ENCODE results near the gene GSTT4.
A peak's percentile ranks its signal among the peaks of the same experiment; 100 is the strongest.
"Not testable (repeated sequence)": the region's sequence is repeated elsewhere in the genome, so short reads cannot be mapped to it uniquely, and the experiment has no call there.

Gene GSTT4

GRCh38 chr22:24024354-24024753 is 19.1 kb upstream of the GSTT4 start:
- no peak for DNase-seq

- no peak for DNase-seq
These were observed 18.0 kb upstream of the GSTT4 start for GRCh38 chr22:24023204-24023789.

DNA sequence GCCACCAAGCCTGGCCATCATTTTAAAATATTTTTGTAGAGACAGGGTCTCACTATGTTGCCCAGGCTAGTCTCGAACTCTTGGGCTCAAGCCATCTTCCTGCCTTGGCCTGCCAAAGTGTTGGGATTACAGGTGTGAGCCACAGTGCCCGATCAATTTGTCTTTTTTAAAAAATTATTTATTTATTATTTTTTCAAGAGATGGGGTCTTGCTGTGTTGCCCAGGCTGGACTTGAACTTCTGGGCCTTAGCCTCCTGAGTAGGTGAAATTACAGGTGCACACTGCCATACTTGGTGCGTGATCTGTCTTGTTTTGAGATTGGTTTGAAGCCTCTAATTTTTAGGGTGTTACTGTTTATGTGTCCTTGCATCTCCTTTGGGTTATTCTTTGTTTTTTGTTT is 16.1 kb upstream of the GSTT4 start:
- DNase-seq: no peak

GRCh38 chr22:24016156-24016555 is 10.9 kb upstream of the GSTT4 start:
- no peak for DNase-seq

DNA sequence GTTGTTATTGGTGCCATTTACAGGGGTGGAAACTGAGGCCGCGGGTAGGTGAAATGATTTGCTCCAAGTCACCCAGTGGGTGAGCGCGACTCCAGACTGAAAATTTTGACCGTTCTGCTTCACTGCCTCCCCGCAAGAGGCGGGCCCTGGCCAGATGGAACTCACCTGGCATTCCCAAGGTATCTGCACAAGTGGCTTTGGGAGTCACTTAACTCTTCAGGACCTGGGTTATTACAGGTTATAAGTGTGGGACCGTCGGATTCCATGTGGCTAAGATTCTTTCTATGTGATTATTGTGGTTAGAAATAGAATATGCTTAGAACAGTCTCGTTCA is 6.4 kb upstream of the GSTT4 start:
- no peak for DNase-seq

- DNase-seq: no peak
These were observed 4.8 kb upstream of the GSTT4 start for GRCh38 chr22:24010018-24010391.

DNA sequence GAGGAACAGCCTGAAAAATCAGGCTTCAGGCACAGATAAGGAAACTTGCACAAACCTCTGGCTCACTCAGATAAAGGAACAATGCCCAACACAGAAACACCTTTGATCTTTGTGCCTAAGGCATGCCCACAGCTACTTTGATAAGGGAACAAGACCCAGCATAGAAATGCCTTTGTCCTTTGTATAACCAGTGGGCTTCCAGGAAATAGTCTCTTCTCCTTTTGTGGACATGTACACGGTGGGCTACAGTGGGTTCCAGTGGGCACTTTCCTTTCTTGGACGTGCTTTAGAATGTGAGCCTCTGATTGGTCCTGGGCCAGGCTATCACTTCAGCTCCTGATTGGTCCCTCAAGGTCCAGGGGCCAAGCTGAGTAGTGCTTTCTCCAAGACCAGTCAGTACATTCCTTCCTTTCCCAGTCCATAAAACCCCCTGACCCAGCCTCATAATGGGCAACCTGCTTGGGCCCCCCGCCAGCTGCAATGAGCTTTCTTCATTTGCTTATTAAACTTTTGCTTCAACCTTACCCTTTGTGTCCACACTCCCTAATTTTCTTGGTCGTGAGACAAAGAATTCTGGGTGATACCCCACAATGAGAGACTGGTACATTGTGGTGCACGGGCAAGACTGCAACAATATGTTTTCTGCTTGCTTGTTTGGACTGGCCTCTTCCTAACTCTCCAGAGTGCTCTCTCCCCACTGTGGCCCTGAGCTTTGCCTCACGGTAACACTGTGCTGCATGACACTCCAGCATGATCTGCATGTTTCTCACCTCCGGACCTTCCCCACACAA is 4.2 kb upstream of the GSTT4 start:
- DNase-seq: no peak

DNA sequence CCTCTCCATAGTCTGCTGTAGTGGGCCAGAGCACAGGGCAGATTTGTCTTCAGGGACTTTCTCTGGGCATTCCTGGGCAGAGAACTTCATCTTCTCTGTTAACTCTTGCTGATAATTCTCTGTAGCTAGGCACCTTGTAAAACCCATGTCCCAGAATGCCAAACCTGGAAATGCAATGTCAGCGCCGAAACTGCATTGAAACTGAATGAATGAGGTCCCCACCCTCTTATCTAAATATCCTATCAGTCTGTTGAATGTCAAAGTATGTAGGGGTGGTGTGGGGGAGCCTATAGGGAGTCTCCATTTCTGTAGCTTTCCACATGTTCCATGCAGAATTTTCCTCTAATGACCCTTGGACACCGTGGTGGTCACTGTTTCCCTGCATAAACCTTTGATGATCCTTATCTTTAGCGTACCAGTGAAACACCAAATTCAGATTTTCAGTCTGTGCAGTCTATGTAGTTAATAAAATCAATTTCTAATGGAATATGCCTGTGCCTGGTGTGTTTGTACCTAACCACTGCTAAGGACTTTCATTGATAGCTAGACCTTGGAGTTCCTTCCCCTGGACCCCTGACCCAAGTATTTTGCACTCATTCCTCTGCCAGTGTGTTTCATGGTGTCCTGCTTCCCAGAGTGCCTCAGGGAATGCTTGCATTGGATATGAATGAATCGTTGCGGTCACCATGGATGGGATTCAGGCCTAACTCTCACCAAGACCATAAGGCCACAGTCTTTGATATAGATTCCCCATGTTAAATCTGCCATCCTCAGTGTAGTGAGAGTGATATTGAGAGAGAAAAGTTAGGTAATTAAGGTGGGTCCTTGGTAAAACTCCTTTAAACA is 3.4 kb upstream of the GSTT4 start:
- DNase-seq: no peak

- DNase-seq: no peak
These were observed 2.7 kb upstream of the GSTT4 start for GRCh38 chr22:24008022-24008283.

GRCh38 chr22:24007253-24008021 is 2.2 kb upstream of the GSTT4 start:
- DNase-seq: no peak

DNA sequence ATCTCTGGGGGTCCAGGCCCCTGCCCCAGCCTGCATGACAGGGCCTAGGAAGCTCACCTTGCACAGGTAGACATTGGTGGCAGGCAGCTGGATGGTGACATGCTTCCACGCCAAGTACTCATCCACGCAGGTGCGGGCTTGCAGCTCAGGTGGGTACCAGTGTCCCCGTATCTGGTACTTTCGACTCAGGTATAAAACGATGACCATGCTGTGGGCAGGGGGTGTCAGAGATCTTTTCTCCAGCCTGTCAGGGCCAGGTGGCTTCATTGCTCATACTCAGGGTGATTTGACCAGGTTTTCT is 1.6 kb upstream of the GSTT4 start:
- DNase-seq: no peak

- DNase-seq: no peak
These were observed 1.1 kb upstream of the GSTT4 start for GRCh38 chr22:24006207-24006913.

DNA sequence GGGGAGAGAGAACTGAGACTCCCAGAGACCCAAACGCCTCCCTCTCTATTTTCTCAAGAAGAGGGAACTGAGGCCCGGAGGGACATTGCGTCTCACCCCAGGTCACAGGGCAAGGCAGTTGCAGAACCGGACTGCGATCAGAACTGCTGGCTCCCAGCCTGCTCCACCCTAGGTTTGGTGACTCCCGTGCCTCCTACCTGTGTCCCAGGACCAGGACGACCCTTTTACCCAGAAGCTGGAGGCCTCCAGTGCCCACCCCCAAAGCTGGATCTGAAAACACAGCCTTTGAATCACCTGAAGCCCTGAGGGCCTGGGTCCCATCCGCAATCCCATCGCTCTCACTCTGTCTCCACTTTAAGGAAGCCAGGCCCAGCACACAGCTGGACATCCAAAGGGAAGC is 1.4 kb downstream of the GSTT4 start:
- DNase-seq: no peak

GRCh38 chr22:24002851-24003250 is 2.4 kb downstream of the GSTT4 start:
- no peak for DNase-seq

DNA sequence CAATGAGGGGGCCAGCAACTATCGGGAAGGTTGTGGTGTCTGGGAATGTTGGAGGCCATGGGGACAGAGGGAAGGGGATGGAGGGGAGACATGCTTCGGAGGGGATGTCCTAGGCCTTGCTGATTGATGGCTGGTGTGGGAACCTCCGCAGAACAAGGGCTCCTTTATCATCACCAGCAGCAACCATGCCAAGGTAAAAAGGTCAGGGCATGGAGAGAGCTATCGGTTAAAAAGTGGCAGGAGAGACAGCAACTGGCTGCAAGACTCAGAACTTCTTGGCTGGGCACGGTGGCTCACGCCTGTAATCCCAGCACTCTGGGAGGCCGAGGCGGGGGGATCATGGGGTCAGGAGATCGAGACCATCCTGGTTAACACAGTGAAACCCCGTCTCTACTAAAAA is 3.0 kb downstream of the GSTT4 start:
- DNase-seq: no peak

GRCh38 chr22:24001314-24001713 is 3.9 kb downstream of the GSTT4 start:
- no peak for DNase-seq

DNA sequence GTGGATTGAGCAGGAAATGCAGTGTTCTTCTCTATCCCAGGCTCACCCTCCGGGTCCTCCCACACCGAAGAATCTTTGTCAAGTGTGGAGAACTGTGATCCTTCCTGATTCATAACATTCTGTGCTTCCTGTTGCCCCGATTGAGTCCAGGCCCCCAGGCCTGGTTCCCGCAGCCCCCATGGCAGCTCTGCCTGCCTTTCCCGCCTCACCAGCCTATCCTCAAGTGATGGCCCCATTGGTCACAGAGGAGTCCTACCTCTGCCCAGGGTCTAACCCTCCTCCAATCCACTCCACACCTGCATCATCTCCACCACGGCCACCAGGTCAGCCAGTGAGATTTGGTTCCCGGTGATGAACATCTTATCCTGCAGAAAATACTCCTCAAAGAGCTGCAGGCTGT is 5.5 kb downstream of the GSTT4 start:
- DNase-seq: not testable (repeated sequence)

DNA sequence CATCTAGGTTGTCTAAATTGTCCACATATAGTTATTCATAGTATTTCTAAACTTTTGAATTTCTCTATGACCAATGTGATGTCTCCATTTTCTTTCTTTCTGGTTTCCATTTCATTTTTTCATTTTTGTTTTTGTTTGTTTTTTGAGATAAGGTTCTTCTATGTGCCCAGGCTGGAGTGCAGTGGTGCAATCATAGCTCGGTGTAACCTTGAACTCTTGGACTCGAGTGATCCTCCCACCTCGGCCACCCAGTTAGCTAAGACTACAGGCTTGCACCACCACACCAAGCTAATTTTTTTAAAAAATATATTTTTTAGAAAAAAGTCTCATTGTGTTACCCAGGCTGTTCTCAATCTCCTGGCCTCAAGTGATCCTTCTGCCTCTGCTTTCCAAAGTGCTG is 8.2 kb downstream of the GSTT4 start:
- DNase-seq: no peak

DNA sequence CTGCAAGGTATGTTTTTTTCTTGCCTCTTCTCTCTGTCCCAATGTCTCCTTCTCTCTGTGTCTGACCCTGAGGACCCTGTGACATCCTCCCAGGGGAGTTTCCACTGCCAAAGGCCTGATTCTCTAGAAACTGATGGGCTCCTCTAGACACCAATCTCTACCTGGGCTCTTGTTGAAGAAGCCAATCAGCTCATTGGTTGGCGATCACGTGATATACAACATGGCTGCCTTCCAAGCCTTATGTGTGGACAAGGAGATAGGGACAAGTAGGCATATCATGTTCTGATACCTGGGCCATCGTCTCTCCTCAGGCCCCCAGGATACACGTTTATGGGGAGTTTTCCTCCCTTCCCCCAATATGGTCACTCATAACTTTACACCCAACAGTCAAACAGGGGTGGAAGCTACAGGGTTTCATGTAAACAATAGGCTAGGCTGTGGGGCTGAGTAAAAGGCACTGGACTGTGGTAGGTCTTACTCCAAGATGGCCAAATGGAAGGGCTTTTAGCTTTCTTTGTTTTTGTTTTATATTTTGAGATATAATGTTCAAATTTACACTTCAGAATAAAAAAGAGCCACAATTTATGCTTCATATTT is 11.6 kb downstream of the GSTT4 start:
- not testable (repeated sequence) for DNase-seq

- DNase-seq: not testable (repeated sequence)
These were observed 12.2 kb downstream of the GSTT4 start for GRCh38 chr22:23993080-23993479.

- DNase-seq: peak in 3 of 4 experiments; percentile 27 to 66 (median 30)
These were observed 15.5 kb downstream of the GSTT4 start for GRCh38 chr22:23989583-23990244.

All from suppressor macrophage (primary cell).